T-helper 2 cell treated with Interferon-gamma antibody and Interleukin-4, amounts not matched to agents 100 ng/mL and 5 ng/mL, for 36 hours (primary cell): ENCODE data around the gene CD7. TPM values are rescaled to one million over a fixed set of nuclear protein-coding genes. Genes with fewer than 3 reads are reported as not detected.

Experiments
- intact Hi-C: fragments of 100-400 bp; cut with micrococcal nuclease; formaldehyde crosslinking; loops from one replicate; pipeline ENCODE4 v1.15.1; 2023
- total RNA-seq: library from RNA; stranded (reverse); gene quantifications from 2 replicates; pipeline ENCODE4 v1.2.3, GENCODE V29; 2022

The CD7 gene
- total RNA-seq, 1 donor from 2014 or later: 198 TPM

GRCh38 chr17:82328994-82329507 is 11.6 kb upstream of the CD7 start:
- intact Hi-C loops: no loop called here

GRCh38 chr17:82328141-82328993 is 11.0 kb upstream of the CD7 start:
- intact Hi-C loops: no loop called here

GRCh38 chr17:82327757-82328140 is 10.3 kb upstream of the CD7 start:
- intact Hi-C loops: no loop called here

GRCh38 chr17:82327289-82327688 is 9.9 kb upstream of the CD7 start:
- intact Hi-C loops: no loop called here

GRCh38 chr17:82325286-82326180 is 8.1 kb upstream of the CD7 start:
- intact Hi-C loops: no loop called here

- intact Hi-C loops: no loop called here
These were observed 7.3 kb upstream of the CD7 start for GRCh38 chr17:82324566-82325285.

- intact Hi-C loops: no loop called here
These were observed 6.3 kb upstream of the CD7 start for GRCh38 chr17:82323514-82324234.

GRCh38 chr17:82322526-82323453 is 5.4 kb upstream of the CD7 start:
- intact Hi-C loops: no loop called here

- intact Hi-C loops: loop anchor here (1.0 kb wide), 2 partner anchors 24 to 86 kb away; no protein-coding TSS in a partner anchor
These were observed 4.6 kb upstream of the CD7 start for GRCh38 chr17:82321947-82322466.

GRCh38 chr17:82320956-82321927 is 3.8 kb upstream of the CD7 start:
- intact Hi-C loops: loop anchor here (1.0 kb wide), 2 partner anchors 23 to 85 kb away; no protein-coding TSS in a partner anchor

- intact Hi-C loops: no loop called here
These were observed 2.9 kb upstream of the CD7 start for GRCh38 chr17:82320140-82320840.

- intact Hi-C loops: no loop called here
These were observed 2.2 kb upstream of the CD7 start for GRCh38 chr17:82319619-82320062.

- intact Hi-C loops: no loop called here
These were observed 1.6 kb upstream of the CD7 start for GRCh38 chr17:82318772-82319606.

- intact Hi-C loops: no loop called here
These were observed 726 bp upstream of the CD7 start for GRCh38 chr17:82318169-82318498.

- intact Hi-C loops: loop anchor here (1.0 kb wide), 2 partner anchors 19 to 44 kb away; partner anchors contain the start of gene CSNK1D
These were observed 586 bp downstream of the CD7 start for GRCh38 chr17:82316651-82317393.
